Keratinocyte (primary cell): ENCODE data around the gene SEZ6L2.

Experiments used
- CTCF ChIP-seq, 3 experiments: IDR thresholded peaks in 1 of 3; conservative IDR thresholded peaks in 1 of 3; optimal IDR thresholded peaks in 1 of 3; 2 replicates in 2 of 3; 3 replicates in 1 of 3; pipeline versions ENCODE3 to v1.5.1; 2011; ENCODE audit warnings: low read length in 3 of 3, mild to moderate bottlenecking in 3 of 3, moderate library complexity in 2 of 3, control low read depth in 1 of 3, inconsistent platforms in 1 of 3; ENCODE audit not compliant: insufficient read depth in 2 of 3; ENCODE audit errors: extremely low read depth in 1 of 3
- EZH2 ChIP-seq: IDR thresholded peaks from one replicate; pipeline ENCODE4 v1.6.1; 2012; ENCODE audit warnings: inconsistent platforms, mild to moderate bottlenecking, low read length, moderate library complexity

- TF ChIP-seq CTCF (optimal IDR thresholded peaks at IDR 0.05 in 1 of 3, IDR thresholded peaks at IDR 0.05 in 1 of 3, conservative IDR thresholded peaks at IDR 0.05 in 1 of 3; ENCODE audit: extremely low read depth in 1 of 3, insufficient read depth in 2 of 3, low read length in 3 of 3) (no peak), EZH2 (no peak)
Observed at GRCh38 chr16:29927070-29927905, 27.9 kb upstream of the SEZ6L2 start.
